NB4 (cell line): ENCODE data around the gene INCENP.

Source experiments
- MYC ChIP-seq: IDR thresholded peaks from 2 replicates; pipeline ENCODE4 v1.6.1; 2011; ENCODE audit warnings: low read depth, low read length
- POLR2A ChIP-seq: IDR thresholded peaks from 2 replicates; pipeline ENCODE4 v1.6.1; 2011; ENCODE audit warnings: mild to moderate bottlenecking; ENCODE audit not compliant: insufficient read length; ENCODE audit errors: extremely low read depth
- TF ChIP-seq, protein P1 (sequence below): IDR thresholded peaks from one replicate; pipeline ENCODE4 v1.5.1; 2012; ENCODE audit warnings: low read depth, low read length
- TF ChIP-seq, protein P2 (sequence below): IDR thresholded peaks from 2 replicates; pipeline ENCODE4 v1.6.1; 2011; ENCODE audit warnings: low read depth, low read length

DNA sequence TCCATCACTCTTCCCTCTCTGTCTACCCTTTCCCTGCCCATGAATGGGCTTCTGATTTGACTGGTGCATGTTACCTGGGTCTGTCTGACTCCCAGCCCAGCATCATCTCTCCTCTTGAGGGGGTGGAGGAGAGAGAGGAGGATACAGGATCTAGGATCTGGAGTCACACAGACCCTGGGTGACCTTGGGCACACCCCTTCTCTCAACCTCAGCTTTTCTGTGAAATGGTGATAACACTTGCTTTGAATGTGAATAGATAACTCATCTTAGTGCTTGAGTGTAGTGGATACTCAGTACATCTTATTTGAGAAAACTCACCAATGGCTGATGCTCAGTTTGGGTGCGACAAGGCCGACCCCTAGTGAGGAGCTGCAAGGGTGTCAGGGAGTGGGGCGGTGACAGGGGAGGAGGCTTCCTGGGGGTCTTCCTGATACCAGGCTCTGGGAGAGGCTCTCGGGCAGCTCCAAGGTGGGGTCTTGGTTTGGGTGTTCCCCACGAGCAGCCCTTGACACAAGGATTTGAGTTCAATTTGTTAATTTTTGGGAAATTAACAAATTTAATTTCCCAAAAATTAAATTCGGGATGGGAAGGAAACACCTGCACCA, 9.0 kb downstream of the INCENP start:
- TF ChIP-seq POLR2A (no peak), MYC (no peak)
- TF ChIP-seq, protein P1, sequence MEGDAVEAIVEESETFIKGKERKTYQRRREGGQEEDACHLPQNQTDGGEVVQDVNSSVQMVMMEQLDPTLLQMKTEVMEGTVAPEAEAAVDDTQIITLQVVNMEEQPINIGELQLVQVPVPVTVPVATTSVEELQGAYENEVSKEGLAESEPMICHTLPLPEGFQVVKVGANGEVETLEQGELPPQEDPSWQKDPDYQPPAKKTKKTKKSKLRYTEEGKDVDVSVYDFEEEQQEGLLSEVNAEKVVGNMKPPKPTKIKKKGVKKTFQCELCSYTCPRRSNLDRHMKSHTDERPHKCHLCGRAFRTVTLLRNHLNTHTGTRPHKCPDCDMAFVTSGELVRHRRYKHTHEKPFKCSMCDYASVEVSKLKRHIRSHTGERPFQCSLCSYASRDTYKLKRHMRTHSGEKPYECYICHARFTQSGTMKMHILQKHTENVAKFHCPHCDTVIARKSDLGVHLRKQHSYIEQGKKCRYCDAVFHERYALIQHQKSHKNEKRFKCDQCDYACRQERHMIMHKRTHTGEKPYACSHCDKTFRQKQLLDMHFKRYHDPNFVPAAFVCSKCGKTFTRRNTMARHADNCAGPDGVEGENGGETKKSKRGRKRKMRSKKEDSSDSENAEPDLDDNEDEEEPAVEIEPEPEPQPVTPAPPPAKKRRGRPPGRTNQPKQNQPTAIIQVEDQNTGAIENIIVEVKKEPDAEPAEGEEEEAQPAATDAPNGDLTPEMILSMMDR: no peak
- TF ChIP-seq, protein P2, sequence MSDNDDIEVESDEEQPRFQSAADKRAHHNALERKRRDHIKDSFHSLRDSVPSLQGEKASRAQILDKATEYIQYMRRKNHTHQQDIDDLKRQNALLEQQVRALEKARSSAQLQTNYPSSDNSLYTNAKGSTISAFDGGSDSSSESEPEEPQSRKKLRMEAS: no peak
